Activated B cell treated with CpG ODN at 0.5 μM for 24 hours (primary cell): ENCODE data around the gene PUM2. TPM values are rescaled to one million over a fixed set of nuclear protein-coding genes. Genes with fewer than 3 reads are reported as not detected.

Experiments used
- ATAC-seq: fragments of 200-7000 bp; cut with Tn5 transposase; one replicate; pipeline ENCODE4 v1.10.0; 2021; ENCODE audit warnings: low read depth, mild to moderate bottlenecking, moderate library complexity
- CTCF ChIA-PET: fragments of 350-600 bp; sonication (Branson Sonifier 250); formaldehyde crosslinking; loops from one replicate; lab custom pipeline; 2021; ENCODE audit warnings: antibody characterized with exemption; lab: Charles Lee
- POLR2A ChIA-PET: fragments of 350-600 bp; sonication (Branson Sonifier 250); formaldehyde crosslinking; loops from one replicate; lab custom pipeline; 2021; ENCODE audit warnings: antibody characterized with exemption; lab: Charles Lee
- DNase-seq: peaks from one replicate; pipeline ENCODE4 v3.0.0; 2022
- H3K27ac Mint-ChIP-seq: one replicate; pipeline ENCODE4 v1.8.0; 2020; ENCODE audit warnings: mixed read lengths
- H3K27me3 Mint-ChIP-seq: one replicate; pipeline ENCODE4 v1.8.0; 2021; ENCODE audit warnings: mixed read lengths
- H3K36me3 Mint-ChIP-seq: one replicate; pipeline ENCODE4 v1.8.0; 2021; ENCODE audit warnings: low read depth, mixed read lengths
- H3K4me1 Mint-ChIP-seq: one replicate; pipeline ENCODE4 v1.8.0; 2021; ENCODE audit warnings: mixed read lengths
- H3K4me3 Mint-ChIP-seq: one replicate; pipeline ENCODE4 v1.8.0; 2020; ENCODE audit warnings: mild to moderate bottlenecking, mixed read lengths
- H3K9me3 Mint-ChIP-seq: one replicate; pipeline ENCODE4 v1.8.0; 2020; ENCODE audit warnings: mixed read lengths
- intact Hi-C: fragments of 100-400 bp; cut with micrococcal nuclease; formaldehyde crosslinking; loops from one replicate; pipeline ENCODE4 v1.15.1; 2024
- total RNA-seq: library from RNA; stranded (reverse); gene quantifications from 2 replicates; pipeline ENCODE4 v1.2.3, GENCODE V29; 2022
- TF ChIP-seq, protein P1 (sequence below): fragments of 200-600 bp; IDR thresholded peaks from one replicate; pipeline ENCODE4 v1.8.0; 2022; ENCODE audit warnings: antibody characterized with exemption, mild to moderate bottlenecking

The PUM2 gene
- total RNA-seq, 1 donor from 2014 or later = 110 TPM

GRCh38 chr2:20322527-20323300 lies 27.9 kb downstream of the PUM2 start:
- peaks cover 75% of the 10 kb centered on the region for H3K36me3 Mint-ChIP-seq
- CTCF ChIA-PET = no interaction called here
- no peak overlapping the region for H3K4me3 Mint-ChIP-seq
- intact Hi-C loops = no loop called here
- POLR2A ChIA-PET = no interaction called here
- H3K9me3 Mint-ChIP-seq = no peaks in the 10 kb centered on the region
- TF ChIP-seq, protein P1, sequence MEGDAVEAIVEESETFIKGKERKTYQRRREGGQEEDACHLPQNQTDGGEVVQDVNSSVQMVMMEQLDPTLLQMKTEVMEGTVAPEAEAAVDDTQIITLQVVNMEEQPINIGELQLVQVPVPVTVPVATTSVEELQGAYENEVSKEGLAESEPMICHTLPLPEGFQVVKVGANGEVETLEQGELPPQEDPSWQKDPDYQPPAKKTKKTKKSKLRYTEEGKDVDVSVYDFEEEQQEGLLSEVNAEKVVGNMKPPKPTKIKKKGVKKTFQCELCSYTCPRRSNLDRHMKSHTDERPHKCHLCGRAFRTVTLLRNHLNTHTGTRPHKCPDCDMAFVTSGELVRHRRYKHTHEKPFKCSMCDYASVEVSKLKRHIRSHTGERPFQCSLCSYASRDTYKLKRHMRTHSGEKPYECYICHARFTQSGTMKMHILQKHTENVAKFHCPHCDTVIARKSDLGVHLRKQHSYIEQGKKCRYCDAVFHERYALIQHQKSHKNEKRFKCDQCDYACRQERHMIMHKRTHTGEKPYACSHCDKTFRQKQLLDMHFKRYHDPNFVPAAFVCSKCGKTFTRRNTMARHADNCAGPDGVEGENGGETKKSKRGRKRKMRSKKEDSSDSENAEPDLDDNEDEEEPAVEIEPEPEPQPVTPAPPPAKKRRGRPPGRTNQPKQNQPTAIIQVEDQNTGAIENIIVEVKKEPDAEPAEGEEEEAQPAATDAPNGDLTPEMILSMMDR = no peak
- DNase-seq = no peak
- ATAC-seq = no peak
- no peaks in the 10 kb centered on the region for H3K27me3 Mint-ChIP-seq
- peaks cover 38% of the 10 kb centered on the region for H3K4me1 Mint-ChIP-seq
- no peak overlapping the region for H3K27ac Mint-ChIP-seq

- ChIA-PET POLR2A (no interaction called here), CTCF (no interaction called here)
- ATAC-seq = no peak
- Mint-ChIP-seq H3K4me3 (no peak overlapping the region), H3K4me1 (peaks cover 19% of the 10 kb centered on the region), H3K9me3 (no peaks in the 10 kb centered on the region), H3K27ac (no peak overlapping the region), H3K36me3 (peaks cover 74% of the 10 kb centered on the region), H3K27me3 (no peaks in the 10 kb centered on the region)
- intact Hi-C loops = no loop called here
- no peak for DNase-seq
- TF ChIP-seq, protein P1 = no peak
Observed at GRCh38 chr2:20317690-20318089, 33.0 kb downstream of the PUM2 start.

DNA sequence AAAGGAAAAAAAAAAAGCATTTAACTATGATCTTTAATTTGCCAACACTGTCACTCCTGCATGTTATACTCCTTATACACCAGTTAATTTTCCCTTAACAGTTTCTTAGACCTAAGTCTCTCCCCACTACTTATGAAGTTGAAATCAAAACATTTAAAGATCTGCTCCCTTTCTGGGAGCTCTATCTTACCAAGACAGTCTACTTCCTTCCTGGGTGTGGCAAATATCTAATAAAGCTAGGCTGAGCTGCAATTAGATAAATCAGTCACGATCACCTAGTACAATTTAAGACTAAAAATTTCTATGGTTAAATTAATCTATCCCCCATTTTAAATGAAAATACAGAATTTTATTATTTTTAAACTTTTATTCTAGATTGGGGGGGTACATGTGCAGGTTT lies 33.4 kb downstream of the PUM2 start:
- POLR2A ChIA-PET = interaction anchor here (0.7 kb wide), 1 partner anchor 19 kb away, joined by 3 read pairs; no protein-coding TSS in a partner anchor
- ATAC-seq (no peak), DNase-seq (no peak)
- CTCF ChIA-PET = no interaction called here
- Mint-ChIP-seq H3K36me3 (peaks cover 74% of the 10 kb centered on the region), H3K9me3 (no peaks in the 10 kb centered on the region), H3K4me3 (no peak overlapping the region), H3K4me1 (peaks cover 18% of the 10 kb centered on the region), H3K27me3 (no peaks in the 10 kb centered on the region), H3K27ac (no peak overlapping the region)
- intact Hi-C loops = no loop called here
- TF ChIP-seq, protein P1 = no peak

GRCh38 chr2:20314562-20315501 lies 35.8 kb downstream of the PUM2 start:
- peaks cover 70% of the 10 kb centered on the region for H3K36me3 Mint-ChIP-seq
- no peak for DNase-seq
- no peaks in the 10 kb centered on the region for H3K9me3 Mint-ChIP-seq
- CTCF ChIA-PET = no interaction called here
- TF ChIP-seq, protein P1 = no peak
- H3K27me3 Mint-ChIP-seq = no peaks in the 10 kb centered on the region
- POLR2A ChIA-PET = interaction anchor here (0.6 kb wide), 3 partner anchors 132 to 730 kb away, joined by 3 to 10 read pairs (median 3); partner anchors contain the start of gene RHOB
- no peak overlapping the region for H3K27ac Mint-ChIP-seq
- no peak overlapping the region for H3K4me3 Mint-ChIP-seq
- no peak for ATAC-seq
- peaks cover 9% of the 10 kb centered on the region for H3K4me1 Mint-ChIP-seq
- intact Hi-C loops = loop anchor here (5.0 kb wide), 1 partner anchor 38 kb away; no protein-coding TSS in a partner anchor

GRCh38 chr2:20313659-20314058 lies 37.0 kb downstream of the PUM2 start:
- TF ChIP-seq, protein P1 = no peak
- ChIA-PET POLR2A (no interaction called here), CTCF (no interaction called here)
- Mint-ChIP-seq H3K36me3 (peaks cover 72% of the 10 kb centered on the region), H3K4me3 (no peak overlapping the region), H3K9me3 (no peaks in the 10 kb centered on the region), H3K4me1 (peaks cover 6% of the 10 kb centered on the region), H3K27me3 (no peaks in the 10 kb centered on the region), H3K27ac (no peak overlapping the region)
- intact Hi-C loops = loop anchor here (5.0 kb wide), 1 partner anchor 36 kb away; no protein-coding TSS in a partner anchor
- DNase-seq (no peak), ATAC-seq (no peak)
